GM12874 (cell line): ENCODE measurements around the gene MIS18A.

Experiments
- TF ChIP-seq, protein P1 (sequence below): IDR thresholded peaks from 2 replicates; pipeline ENCODE4 v1.5.1; 2011; ENCODE audit warnings: low read depth, mild to moderate bottlenecking, control low read depth, low read length, moderate library complexity; ENCODE audit not compliant: insufficient read depth

MIS18A gene

GRCh38 chr21:32312326-32312725, 33.5 kb upstream of the MIS18A start:
- TF ChIP-seq, protein P1, sequence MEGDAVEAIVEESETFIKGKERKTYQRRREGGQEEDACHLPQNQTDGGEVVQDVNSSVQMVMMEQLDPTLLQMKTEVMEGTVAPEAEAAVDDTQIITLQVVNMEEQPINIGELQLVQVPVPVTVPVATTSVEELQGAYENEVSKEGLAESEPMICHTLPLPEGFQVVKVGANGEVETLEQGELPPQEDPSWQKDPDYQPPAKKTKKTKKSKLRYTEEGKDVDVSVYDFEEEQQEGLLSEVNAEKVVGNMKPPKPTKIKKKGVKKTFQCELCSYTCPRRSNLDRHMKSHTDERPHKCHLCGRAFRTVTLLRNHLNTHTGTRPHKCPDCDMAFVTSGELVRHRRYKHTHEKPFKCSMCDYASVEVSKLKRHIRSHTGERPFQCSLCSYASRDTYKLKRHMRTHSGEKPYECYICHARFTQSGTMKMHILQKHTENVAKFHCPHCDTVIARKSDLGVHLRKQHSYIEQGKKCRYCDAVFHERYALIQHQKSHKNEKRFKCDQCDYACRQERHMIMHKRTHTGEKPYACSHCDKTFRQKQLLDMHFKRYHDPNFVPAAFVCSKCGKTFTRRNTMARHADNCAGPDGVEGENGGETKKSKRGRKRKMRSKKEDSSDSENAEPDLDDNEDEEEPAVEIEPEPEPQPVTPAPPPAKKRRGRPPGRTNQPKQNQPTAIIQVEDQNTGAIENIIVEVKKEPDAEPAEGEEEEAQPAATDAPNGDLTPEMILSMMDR: no peak

GRCh38 chr21:32311621-32312020, 32.8 kb upstream of the MIS18A start:
- TF ChIP-seq, protein P1: no peak

- TF ChIP-seq, protein P1: no peak
Observed at GRCh38 chr21:32309906-32310460, 31.1 kb upstream of the MIS18A start.

DNA sequence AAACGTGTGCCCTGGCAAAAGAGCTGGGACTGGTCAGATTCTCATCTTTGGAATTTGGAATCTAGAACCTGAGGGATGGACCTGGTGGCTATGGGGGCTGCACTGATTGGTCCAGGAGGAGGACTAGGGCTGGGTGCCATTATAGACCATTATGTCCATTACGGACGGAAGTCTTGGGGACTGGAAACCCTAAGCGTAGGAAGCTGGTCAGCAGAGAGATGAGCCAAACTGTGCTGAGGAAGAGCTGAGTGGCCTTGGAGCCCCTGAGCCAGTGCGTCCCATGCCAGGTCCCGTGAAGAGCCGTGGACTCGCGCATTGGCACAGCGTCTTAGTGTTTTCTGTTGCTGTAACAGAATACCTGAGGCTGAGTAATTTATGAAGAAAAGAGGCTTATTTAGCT, 29.8 kb upstream of the MIS18A start:
- TF ChIP-seq, protein P1: no peak

GRCh38 chr21:32307706-32308105, 28.9 kb upstream of the MIS18A start:
- TF ChIP-seq, protein P1: no peak

- TF ChIP-seq, protein P1: peak; percentile 29; the same call in 1 of the 2 replicates
Observed at GRCh38 chr21:32306021-32306780, 27.4 kb upstream of the MIS18A start.

DNA sequence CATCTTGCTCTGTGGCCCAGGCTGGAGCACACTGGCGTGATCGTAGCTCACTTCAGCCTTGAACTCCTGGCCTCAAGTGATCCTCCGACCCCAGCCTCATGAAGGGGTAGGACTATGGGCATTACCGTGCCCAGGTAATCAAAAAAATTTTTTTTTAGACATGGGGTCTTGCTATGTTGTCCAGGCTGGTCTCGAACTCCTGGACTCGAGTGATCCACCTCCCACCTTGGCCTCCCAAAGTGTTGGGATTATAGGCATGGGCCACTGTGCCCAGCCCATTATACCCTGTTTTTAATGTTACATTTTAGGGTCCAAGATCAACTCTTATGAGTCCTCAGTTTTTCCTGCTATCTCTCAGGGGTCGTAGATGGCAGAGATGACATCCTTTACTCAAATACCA, 26.1 kb upstream of the MIS18A start:
- TF ChIP-seq, protein P1: no peak
